Measurements from ENCODE around the gene CD74. TPM values are rescaled to one million over a fixed set of nuclear protein-coding genes. Genes with fewer than 3 reads are reported as not detected.

Gene CD74
- total RNA-seq, 1 donor from 2014 or later = 41.3 TPM

DNA sequence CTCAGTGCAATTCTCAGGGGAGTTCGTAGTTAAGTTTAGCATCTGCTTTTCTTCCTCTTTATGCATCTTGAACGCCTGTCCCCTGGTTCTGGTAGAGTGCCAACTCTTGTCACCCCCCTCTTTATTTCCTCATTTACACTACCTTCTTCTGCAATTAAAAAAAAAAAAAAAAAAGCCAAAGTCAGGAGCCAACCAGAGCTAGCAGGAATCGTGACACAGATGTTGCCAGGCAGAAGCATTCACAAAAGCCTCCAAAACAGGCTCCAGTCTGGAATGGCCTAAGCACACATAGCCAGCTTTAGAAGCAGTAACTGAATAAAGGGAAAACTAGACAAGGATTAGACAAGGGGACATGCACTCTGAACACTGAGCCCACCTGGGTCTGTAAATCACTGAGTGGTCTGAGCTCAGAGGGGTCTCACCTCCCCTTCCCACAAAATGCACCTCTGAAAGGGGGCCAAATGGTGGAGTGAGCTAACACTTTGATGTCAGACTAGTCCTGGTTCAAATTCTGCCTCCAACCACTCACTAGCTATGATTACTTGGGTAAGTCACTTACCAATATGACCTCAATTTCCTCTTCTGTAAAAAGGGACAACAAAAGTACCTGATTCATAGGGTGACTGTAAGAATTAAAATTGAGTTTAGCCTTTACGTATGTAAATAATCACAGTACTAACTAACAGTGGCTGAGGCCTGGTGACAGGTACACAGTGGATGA, 2.0 kb downstream of the CD74 start:
- Mint-ChIP-seq H3K36me3 (ENCODE audit: insufficient read depth) (no peaks in the 10 kb centered on the region), H3K27ac (peak overlapping the region; percentile 91), H3K4me1 (ENCODE audit: low read depth) (peaks cover 21% of the 10 kb centered on the region), H3K27me3 (no peaks in the 10 kb centered on the region), H3K4me3 (ENCODE audit: low read depth) (peak overlapping the region; percentile 57), H3K9me3 (ENCODE audit: low read depth) (no peaks in the 10 kb centered on the region)
- peak; percentile 29 for DNase-seq (ENCODE audit: low spot score, unreplicated experiment)
- TF ChIP-seq, protein P1, sequence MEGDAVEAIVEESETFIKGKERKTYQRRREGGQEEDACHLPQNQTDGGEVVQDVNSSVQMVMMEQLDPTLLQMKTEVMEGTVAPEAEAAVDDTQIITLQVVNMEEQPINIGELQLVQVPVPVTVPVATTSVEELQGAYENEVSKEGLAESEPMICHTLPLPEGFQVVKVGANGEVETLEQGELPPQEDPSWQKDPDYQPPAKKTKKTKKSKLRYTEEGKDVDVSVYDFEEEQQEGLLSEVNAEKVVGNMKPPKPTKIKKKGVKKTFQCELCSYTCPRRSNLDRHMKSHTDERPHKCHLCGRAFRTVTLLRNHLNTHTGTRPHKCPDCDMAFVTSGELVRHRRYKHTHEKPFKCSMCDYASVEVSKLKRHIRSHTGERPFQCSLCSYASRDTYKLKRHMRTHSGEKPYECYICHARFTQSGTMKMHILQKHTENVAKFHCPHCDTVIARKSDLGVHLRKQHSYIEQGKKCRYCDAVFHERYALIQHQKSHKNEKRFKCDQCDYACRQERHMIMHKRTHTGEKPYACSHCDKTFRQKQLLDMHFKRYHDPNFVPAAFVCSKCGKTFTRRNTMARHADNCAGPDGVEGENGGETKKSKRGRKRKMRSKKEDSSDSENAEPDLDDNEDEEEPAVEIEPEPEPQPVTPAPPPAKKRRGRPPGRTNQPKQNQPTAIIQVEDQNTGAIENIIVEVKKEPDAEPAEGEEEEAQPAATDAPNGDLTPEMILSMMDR (IDR thresholded peaks at IDR 0.05; ENCODE audit: unreplicated experiment) = no peak

DNA sequence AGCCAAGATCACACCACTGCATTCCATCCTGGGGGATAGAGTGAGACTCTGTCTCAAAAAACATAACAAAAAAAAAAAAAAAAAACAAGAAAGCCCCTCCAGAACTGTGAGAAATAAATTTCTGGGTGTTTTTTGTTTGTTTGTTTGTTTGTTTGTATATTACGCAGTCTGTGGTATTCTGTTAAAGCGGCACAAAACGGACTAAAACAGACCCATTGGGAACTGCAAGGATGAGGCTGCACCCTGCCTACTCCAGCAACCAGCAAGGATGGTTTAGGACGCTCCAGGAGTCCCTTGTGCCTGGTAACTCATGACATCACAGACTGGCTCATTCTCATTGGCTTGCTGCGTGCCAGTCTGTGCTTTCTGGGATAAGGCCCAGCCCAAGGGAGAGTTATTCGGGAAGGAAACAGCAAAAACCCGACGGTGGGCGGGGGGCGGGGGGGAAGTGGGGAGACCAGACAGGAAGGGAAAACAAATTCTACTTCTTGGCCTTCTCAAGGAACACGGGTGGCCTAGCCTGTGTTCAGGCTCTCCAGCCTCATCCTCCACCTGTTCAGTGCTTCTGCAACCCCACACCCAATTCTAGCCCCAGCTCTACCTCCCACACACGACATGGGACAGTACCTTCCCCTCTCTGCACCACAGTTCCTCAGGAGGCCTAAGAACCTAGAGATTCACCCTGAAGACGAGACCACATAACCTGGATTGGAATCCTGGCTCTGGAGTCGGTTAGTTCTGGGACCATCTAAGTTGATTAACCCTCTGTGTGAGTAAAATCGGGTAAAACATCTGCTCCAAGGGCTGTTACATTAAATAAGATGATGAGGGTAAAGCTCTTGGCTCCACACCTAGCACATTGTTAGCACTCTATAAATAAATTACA, 2.8 kb downstream of the CD74 start:
- no peaks in the 10 kb centered on the region for H3K36me3 Mint-ChIP-seq (ENCODE audit: insufficient read depth)
- no peaks in the 10 kb centered on the region for H3K27me3 Mint-ChIP-seq
- peaks cover 21% of the 10 kb centered on the region for H3K4me1 Mint-ChIP-seq (ENCODE audit: low read depth)
- peak; percentile 59 for DNase-seq (ENCODE audit: low spot score, unreplicated experiment)
- TF ChIP-seq, protein P1 (IDR thresholded peaks at IDR 0.05; ENCODE audit: unreplicated experiment) = no peak
- peak overlapping the region; percentile 91 for H3K27ac Mint-ChIP-seq
- H3K4me3 Mint-ChIP-seq (ENCODE audit: low read depth) = peak overlapping the region; percentile 57
- H3K9me3 Mint-ChIP-seq (ENCODE audit: low read depth) = no peaks in the 10 kb centered on the region

DNA sequence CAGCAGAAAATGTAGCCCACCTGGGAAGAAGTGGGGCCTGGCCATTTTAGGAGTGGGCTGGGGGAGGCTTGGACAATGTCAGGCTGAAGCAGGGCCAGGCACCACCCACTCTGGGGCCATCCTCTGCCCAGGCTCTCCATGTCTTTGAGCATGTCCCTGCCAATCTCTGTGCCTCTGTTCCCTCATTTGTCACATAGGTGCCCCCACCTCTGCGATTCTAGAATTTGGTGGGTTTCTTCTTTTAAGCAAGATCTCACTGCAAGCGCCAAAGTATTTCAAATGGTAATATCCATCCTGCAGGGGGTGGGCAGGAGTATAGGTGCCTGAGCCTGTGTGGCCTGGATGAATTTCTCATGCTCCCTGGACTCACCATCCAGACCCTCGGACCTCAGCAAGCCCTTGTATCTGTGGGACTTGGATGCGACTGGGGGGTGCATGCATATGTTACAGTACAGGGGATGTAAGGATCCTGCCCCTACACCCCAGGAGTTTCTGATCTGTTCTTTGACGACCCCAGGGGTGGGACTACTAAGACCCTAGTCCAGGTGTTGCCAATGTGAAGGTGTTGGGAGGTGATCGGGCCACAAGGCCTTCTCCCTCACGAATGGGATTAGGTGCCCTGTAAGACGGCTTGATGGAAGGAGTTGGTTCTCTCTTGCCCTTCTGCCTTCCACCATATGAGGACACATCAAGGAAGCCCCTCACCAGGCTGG, 4.3 kb downstream of the CD74 start:
- H3K36me3 Mint-ChIP-seq (ENCODE audit: insufficient read depth) = no peaks in the 10 kb centered on the region
- no peaks in the 10 kb centered on the region for H3K27me3 Mint-ChIP-seq
- H3K27ac Mint-ChIP-seq = no peak overlapping the region
- H3K4me1 Mint-ChIP-seq (ENCODE audit: low read depth) = peaks cover 21% of the 10 kb centered on the region
- no peak for DNase-seq (ENCODE audit: low spot score, unreplicated experiment)
- H3K4me3 Mint-ChIP-seq (ENCODE audit: low read depth) = no peak overlapping the region
- H3K9me3 Mint-ChIP-seq (ENCODE audit: low read depth) = no peaks in the 10 kb centered on the region
- TF ChIP-seq, protein P1 (IDR thresholded peaks at IDR 0.05; ENCODE audit: unreplicated experiment) = no peak

DNA sequence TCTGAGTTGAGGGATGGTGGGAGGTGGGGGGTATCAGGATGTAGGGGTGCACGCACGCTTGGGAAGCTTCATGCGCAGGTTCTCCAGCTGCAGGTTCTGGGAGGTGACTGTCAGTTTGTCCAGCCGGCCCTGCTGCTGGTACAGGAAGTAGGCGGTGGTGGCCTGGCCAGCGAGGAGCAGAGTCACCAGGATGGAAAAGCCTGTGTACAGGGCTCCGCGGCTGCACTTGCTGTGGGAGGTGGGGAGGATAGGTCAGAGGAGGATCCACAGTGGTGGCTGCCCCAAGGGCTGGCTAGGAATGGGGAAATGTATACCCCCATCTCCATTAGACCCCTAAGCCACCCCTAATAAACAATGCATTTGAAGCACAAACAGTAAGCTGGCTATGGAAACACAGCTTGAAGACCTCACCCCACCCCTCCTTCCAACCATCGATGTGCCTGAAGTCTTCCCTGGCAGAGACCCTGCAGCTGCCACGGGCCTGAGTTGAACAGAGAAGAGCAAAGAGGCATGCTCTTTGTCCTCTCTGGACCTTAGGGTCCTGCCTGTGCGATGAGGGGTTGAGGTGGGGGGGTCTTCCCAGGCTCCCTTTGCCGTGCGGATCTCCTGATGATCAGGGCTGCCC, 5.5 kb downstream of the CD74 start:
- Mint-ChIP-seq H3K27ac (no peak overlapping the region), H3K9me3 (ENCODE audit: low read depth) (no peaks in the 10 kb centered on the region), H3K36me3 (ENCODE audit: insufficient read depth) (peaks cover 3% of the 10 kb centered on the region), H3K4me3 (ENCODE audit: low read depth) (no peak overlapping the region), H3K27me3 (no peaks in the 10 kb centered on the region), H3K4me1 (ENCODE audit: low read depth) (peaks cover 10% of the 10 kb centered on the region)
- TF ChIP-seq, protein P1 (IDR thresholded peaks at IDR 0.05; ENCODE audit: unreplicated experiment) = no peak
- DNase-seq (ENCODE audit: low spot score, unreplicated experiment) = no peak

DNA sequence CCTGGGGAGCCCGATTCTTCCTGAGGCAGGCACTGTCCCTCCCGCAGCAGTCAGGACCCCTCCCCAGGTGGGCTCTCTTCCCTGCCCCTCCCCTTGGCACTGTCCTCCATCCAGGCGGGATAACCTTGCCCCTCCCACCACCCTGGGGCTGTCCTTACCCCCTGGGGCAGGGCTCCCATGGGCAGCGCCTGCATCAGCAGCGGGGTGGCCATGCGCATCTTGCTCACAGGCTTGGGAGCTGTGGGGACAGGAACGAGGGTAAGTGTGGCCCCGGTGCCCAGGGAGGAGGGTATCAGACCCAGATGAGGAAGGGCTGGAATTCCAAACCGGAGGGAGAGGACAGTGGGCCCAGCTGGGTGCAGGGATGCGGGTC, 6.0 kb downstream of the CD74 start:
- Mint-ChIP-seq H3K27me3 (no peaks in the 10 kb centered on the region), H3K27ac (no peak overlapping the region), H3K4me1 (ENCODE audit: low read depth) (peaks cover 10% of the 10 kb centered on the region), H3K4me3 (ENCODE audit: low read depth) (no peak overlapping the region), H3K36me3 (ENCODE audit: insufficient read depth) (peaks cover 3% of the 10 kb centered on the region), H3K9me3 (ENCODE audit: low read depth) (no peaks in the 10 kb centered on the region)
- no peak for DNase-seq (ENCODE audit: low spot score, unreplicated experiment)
- TF ChIP-seq, protein P1 (IDR thresholded peaks at IDR 0.05; ENCODE audit: unreplicated experiment) = no peak
